B cell (primary cell): ENCODE measurements around the gene PCGF3.

ENCODE experiments used
- EZH2 ChIP-seq: IDR thresholded peaks from 2 replicates; pipeline ENCODE4 v1.6.1; 2012; ENCODE audit warnings: borderline replicate concordance, low read depth, mild to moderate bottlenecking, moderate library complexity, low read length; ENCODE audit not compliant: insufficient read depth, poor library complexity, severe bottlenecking
- TF ChIP-seq, protein P1 (sequence below): fragments of 200-600 bp; IDR thresholded peaks from one replicate; pipeline ENCODE4 v1.8.0; 2022; ENCODE audit warnings: antibody characterized with exemption, mild to moderate bottlenecking

DNA sequence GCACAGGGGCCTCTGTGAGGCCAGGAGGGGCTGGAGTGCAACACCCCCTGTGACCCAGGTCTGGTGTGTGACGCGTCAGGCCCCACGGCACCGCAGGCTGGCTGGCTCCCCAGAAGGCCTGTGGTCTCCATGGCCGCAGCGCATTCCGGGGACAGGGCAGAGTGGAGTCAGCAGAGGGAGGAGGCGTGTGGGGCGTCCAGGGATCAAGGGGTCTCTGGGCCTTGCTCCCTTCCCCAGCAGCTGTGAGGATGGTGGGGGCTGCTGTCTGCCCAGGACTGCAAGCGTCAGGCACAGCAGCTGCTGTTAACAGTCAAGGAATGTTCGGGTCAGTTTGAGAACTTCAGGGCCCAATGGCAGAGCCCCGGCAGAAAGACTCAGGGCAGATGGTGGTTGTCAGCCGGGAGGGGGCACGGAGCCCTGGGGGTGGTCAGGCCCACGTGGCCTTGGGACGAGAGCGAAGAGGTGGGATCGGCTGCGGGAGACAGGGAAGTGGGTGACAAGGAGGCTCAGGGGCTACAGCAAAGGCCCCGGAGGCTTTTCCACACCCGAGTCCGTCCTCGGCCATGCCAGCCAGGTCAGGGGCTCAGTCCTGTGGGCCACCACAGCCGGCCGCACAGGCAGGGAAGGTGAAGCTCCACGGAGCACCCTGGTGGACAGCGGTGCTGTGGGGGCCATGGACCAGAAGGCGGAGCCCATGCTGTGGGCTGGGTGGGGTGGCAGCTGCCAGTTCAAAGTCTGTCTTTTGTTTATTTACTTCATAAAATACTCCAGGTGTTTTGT, 18.3 kb downstream of the PCGF3 start:
- no peak for TF ChIP-seq EZH2
- TF ChIP-seq, protein P1, sequence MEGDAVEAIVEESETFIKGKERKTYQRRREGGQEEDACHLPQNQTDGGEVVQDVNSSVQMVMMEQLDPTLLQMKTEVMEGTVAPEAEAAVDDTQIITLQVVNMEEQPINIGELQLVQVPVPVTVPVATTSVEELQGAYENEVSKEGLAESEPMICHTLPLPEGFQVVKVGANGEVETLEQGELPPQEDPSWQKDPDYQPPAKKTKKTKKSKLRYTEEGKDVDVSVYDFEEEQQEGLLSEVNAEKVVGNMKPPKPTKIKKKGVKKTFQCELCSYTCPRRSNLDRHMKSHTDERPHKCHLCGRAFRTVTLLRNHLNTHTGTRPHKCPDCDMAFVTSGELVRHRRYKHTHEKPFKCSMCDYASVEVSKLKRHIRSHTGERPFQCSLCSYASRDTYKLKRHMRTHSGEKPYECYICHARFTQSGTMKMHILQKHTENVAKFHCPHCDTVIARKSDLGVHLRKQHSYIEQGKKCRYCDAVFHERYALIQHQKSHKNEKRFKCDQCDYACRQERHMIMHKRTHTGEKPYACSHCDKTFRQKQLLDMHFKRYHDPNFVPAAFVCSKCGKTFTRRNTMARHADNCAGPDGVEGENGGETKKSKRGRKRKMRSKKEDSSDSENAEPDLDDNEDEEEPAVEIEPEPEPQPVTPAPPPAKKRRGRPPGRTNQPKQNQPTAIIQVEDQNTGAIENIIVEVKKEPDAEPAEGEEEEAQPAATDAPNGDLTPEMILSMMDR: no peak
